GM13977 (cell line): ENCODE data around the gene STEEP1.
A peak's percentile ranks its signal among the peaks of the same experiment; 100 is the strongest.

Experiments
- DNase-seq: peaks from one replicate; pipeline ENCODE4 v3.0.0; 2012; ENCODE audit warnings: low spot score
- CTCF ChIP-seq: IDR thresholded peaks from 2 replicates; pipeline ENCODE4 v1.5.1; 2012; ENCODE audit warnings: mild to moderate bottlenecking, control low read depth; ENCODE audit not compliant: insufficient read depth; ENCODE audit errors: extremely low read depth, missing control alignments
- in situ Hi-C: fragments of 300-500 bp; cut with MboI; formaldehyde crosslinking; loops from one replicate; pipeline ENCODE4 v1.12.0; 2022; ENCODE audit warnings: low sequenced_read_pairs, low pct_unique_long_range_greater_than_20kb, mixed read lengths, inconsistent platforms; ENCODE audit not compliant: unreplicated experiment

STEEP1 gene

GRCh38 chrX:119489212-119490074, 75.8 kb downstream of the STEEP1 start:
- DNase-seq, result no peak
- in situ Hi-C loops, result no loop called here
- TF ChIP-seq CTCF, result no peak

GRCh38 chrX:119488749-119489148, 76.5 kb downstream of the STEEP1 start:
- DNase-seq, result peak; percentile 60
- in situ Hi-C loops, result no loop called here
- TF ChIP-seq CTCF, result peak; percentile 62
